Stimulated activated CD8-positive, alpha-beta memory T cell treated with anti-CD3 and anti-CD28 coated beads, Interleukin-15, amount 100 ng/mL, for 24 hours (primary cell): Measurements from ENCODE around the gene TPSG1.
"Not testable (repeated sequence)": the region's sequence is repeated elsewhere in the genome, so short reads cannot be mapped to it uniquely, and the experiment has no call there.

ENCODE experiments used
- DNase-seq: peaks from one replicate; pipeline ENCODE4 v3.0.0-alpha.2; 2020; ENCODE audit warnings: low read depth

Gene TPSG1

GRCh38 chr16:1256874-1257322 is 31.8 kb upstream of the TPSG1 start:
- no peak for DNase-seq

GRCh38 chr16:1256296-1256873 is 31.3 kb upstream of the TPSG1 start:
- not testable (repeated sequence) for DNase-seq

GRCh38 chr16:1255276-1256122 is 30.4 kb upstream of the TPSG1 start, which contains the start of gene TPSD1:
TSS of gene TPSD1 (plus strand) at chr16:1256069. CDS start at chr16:1256281, 212 bp downstream.
- DNase-seq = not testable (repeated sequence)

- DNase-seq = not testable (repeated sequence)
Observed at GRCh38 chr16:1254821-1255220, 29.8 kb upstream of the TPSG1 start.

GRCh38 chr16:1253701-1254364 is 28.8 kb upstream of the TPSG1 start:
- DNase-seq = not testable (repeated sequence)

- DNase-seq = not testable (repeated sequence)
Observed at GRCh38 chr16:1249031-1249755, 24.1 kb upstream of the TPSG1 start.

GRCh38 chr16:1247903-1248537 is 23.0 kb upstream of the TPSG1 start:
- not testable (repeated sequence) for DNase-seq

- no peak for DNase-seq
Observed at GRCh38 chr16:1245452-1246020, 20.5 kb upstream of the TPSG1 start.

GRCh38 chr16:1244881-1245280 is 19.8 kb upstream of the TPSG1 start:
- no peak for DNase-seq

- not testable (repeated sequence) for DNase-seq
Observed at GRCh38 chr16:1243907-1244850, 19.1 kb upstream of the TPSG1 start.

GRCh38 chr16:1243363-1243762 is 18.3 kb upstream of the TPSG1 start:
- DNase-seq = not testable (repeated sequence)

GRCh38 chr16:1241081-1241480 is 16.0 kb upstream of the TPSG1 start:
- DNase-seq = not testable (repeated sequence)

GRCh38 chr16:1240436-1240835 is 15.4 kb upstream of the TPSG1 start, which contains the start of gene TPSAB1:
TSS of gene TPSAB1 (plus strand) at chr16:1240705. CDS start at chr16:1240939, 234 bp downstream.
- DNase-seq = not testable (repeated sequence)

GRCh38 chr16:1239575-1239974 is 14.5 kb upstream of the TPSG1 start:
- DNase-seq = not testable (repeated sequence)

GRCh38 chr16:1238909-1239308 is 13.8 kb upstream of the TPSG1 start:
- DNase-seq = not testable (repeated sequence)

- no peak for DNase-seq
Observed at GRCh38 chr16:1237990-1238389, 12.9 kb upstream of the TPSG1 start.

- DNase-seq = not testable (repeated sequence)
Observed at GRCh38 chr16:1236659-1237058, 11.6 kb upstream of the TPSG1 start.

GRCh38 chr16:1232049-1232748 is 7.1 kb upstream of the TPSG1 start:
- DNase-seq = not testable (repeated sequence)

GRCh38 chr16:1231301-1231700 is 6.2 kb upstream of the TPSG1 start:
- not testable (repeated sequence) for DNase-seq
